ENCODE data around the gene CACNA2D2.

The CACNA2D2 gene

GRCh38 chr3:50318615-50319014 is 184.8 kb downstream of the CACNA2D2 start:
- Mint-ChIP-seq H3K4me1 (peaks cover 59% of the 10 kb centered on the region), H3K27ac (no peak overlapping the region), H3K36me3 (peaks cover 10% of the 10 kb centered on the region), H3K9me3 (no peaks in the 10 kb centered on the region), H3K4me3 (no peak overlapping the region)
- DNase-seq (ENCODE audit: low spot score in 2 of 2): no peak
- no peak for ATAC-seq

- DNase-seq (ENCODE audit: low spot score in 2 of 2): no peak
- no peaks in the 10 kb centered on the region for H3K9me3 Mint-ChIP-seq
- H3K4me1 Mint-ChIP-seq: peaks cover 54% of the 10 kb centered on the region
- H3K4me3 Mint-ChIP-seq: no peak overlapping the region
- peaks cover 10% of the 10 kb centered on the region for H3K36me3 Mint-ChIP-seq
- H3K27ac Mint-ChIP-seq: no peak overlapping the region
- ATAC-seq: no peak
Observed at GRCh38 chr3:50318163-50318562, 185.3 kb downstream of the CACNA2D2 start.

- Mint-ChIP-seq H3K4me1 (peaks cover 47% of the 10 kb centered on the region), H3K9me3 (no peaks in the 10 kb centered on the region), H3K4me3 (peak overlapping the region; percentile 59), H3K27ac (peak overlapping the region; percentile 95), H3K36me3 (peaks cover 10% of the 10 kb centered on the region)
- ATAC-seq (no peak), DNase-seq (ENCODE audit: low spot score in 2 of 2) (no peak)
Observed at GRCh38 chr3:50317300-50317699, 186.1 kb downstream of the CACNA2D2 start.

GRCh38 chr3:50316657-50317242 is 186.7 kb downstream of the CACNA2D2 start:
- Mint-ChIP-seq H3K4me1 (peaks cover 47% of the 10 kb centered on the region), H3K9me3 (no peaks in the 10 kb centered on the region), H3K36me3 (peaks cover 10% of the 10 kb centered on the region), H3K4me3 (peak overlapping the region; percentile 59), H3K27ac (peak overlapping the region; percentile 95)
- DNase-seq (ENCODE audit: low spot score in 2 of 2) (peak; percentile 57 to 84), ATAC-seq (peak; percentile 86)

GRCh38 chr3:50314816-50315215 is 188.6 kb downstream of the CACNA2D2 start:
- ATAC-seq (no peak), DNase-seq (ENCODE audit: low spot score in 2 of 2) (no peak)
- Mint-ChIP-seq H3K4me1 (peaks cover 38% of the 10 kb centered on the region), H3K9me3 (no peaks in the 10 kb centered on the region), H3K27ac (peak overlapping the region; percentile 50), H3K36me3 (peaks cover 10% of the 10 kb centered on the region), H3K4me3 (no peak overlapping the region)

- DNase-seq (ENCODE audit: low spot score in 2 of 2) (no peak), ATAC-seq (no peak)
- Mint-ChIP-seq H3K4me3 (no peak overlapping the region), H3K27ac (no peak overlapping the region), H3K36me3 (peaks cover 10% of the 10 kb centered on the region), H3K9me3 (no peaks in the 10 kb centered on the region), H3K4me1 (peaks cover 34% of the 10 kb centered on the region)
Observed at GRCh38 chr3:50314342-50314741, 189.1 kb downstream of the CACNA2D2 start.

All from stimulated activated effector memory CD8-positive, alpha-beta T cell treated with anti-CD3 and anti-CD28 coated beads, Interleukin-12 subunit alpha, Interleukin-12 subunit beta, amount 100 ng/mL, for 72 hours (primary cell).